G401.6 (cell line): ENCODE data around the gene AVEN.
"Not testable (repeated sequence)": the region's sequence is repeated elsewhere in the genome, so short reads cannot be mapped to it uniquely, and the experiment has no call there.

Experiments used
- FAIRE-seq: peaks from 2 replicates; lab custom pipeline; 2012; peaks lifted over from hg19 to GRCh38; lab: Jason Lieb, UNC

AVEN gene

DNA sequence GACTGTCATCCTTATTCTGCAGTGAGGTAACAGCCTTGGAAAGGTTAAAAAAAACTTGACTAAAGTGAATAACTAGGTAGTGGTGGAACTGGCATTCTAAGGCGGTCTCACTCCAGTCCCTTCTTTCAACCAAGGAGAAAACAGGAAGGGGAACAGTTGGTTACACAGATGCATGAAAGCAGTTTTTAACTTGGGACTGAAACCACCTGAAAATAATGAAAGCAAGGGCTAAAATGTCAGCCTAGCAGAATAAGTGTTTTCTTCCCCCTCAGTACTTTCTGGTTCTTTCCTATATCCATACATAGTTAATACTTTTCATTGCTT lies 748 bp upstream of the AVEN start:
- no peak for FAIRE-seq

GRCh38 chr15:34038023-34038870 lies 757 bp downstream of the AVEN start:
- FAIRE-seq: no peak

- FAIRE-seq: no peak
Measured at GRCh38 chr15:34031987-34032760, 6.8 kb downstream of the AVEN start.

GRCh38 chr15:34027606-34028005 lies 11.4 kb downstream of the AVEN start:
- no peak for FAIRE-seq

DNA sequence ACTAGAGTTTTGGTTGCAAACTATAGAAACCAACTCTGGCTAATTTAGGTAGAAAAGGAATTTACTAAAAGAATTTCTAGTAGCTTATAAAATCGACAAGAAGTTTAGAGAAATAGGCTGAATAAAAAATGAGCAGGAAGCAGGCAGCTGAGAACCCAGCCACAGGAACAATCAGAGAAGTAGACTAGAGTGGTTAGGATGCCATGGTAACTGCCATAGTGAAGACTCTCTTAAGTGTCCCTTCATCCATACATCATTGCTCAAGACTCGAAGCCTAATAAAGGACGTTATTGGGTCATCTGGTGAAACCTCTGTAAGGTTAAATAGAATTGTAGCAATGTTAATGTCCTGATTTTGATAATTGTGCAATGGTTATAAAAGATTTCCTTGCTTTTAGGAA lies 13.8 kb downstream of the AVEN start:
- FAIRE-seq: no peak

GRCh38 chr15:34023907-34024306 lies 15.1 kb downstream of the AVEN start:
- no peak for FAIRE-seq

DNA sequence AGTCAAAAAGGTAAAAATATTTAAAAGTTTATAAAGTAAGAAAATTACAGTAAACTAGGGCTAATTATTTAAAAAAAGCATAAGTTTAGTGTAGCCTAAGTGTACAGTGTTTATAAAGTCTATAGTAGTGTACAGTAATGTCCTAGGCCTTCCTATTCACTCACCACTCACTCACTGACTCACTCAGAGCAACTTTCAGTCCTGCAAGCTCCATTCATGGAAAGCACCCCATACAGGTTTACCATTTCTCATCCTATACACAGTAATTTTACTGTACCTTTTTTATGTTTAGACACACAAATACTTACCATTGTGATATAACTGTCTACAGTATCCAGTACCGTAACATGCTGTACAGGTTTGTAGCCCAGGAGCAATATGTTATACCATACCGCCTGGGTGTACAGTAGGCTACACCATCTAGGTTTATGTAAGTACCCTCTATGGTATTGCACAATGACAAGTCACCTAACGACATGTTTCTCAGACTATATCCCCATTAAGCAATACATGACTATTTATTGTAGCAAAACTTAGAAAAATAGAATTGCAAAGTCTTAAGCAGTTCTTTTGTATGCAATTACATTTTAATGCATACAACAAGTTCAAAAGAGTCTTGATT lies 19.5 kb downstream of the AVEN start:
- FAIRE-seq: no peak

- not testable (repeated sequence) for FAIRE-seq
Measured at GRCh38 chr15:34018738-34019137, 20.3 kb downstream of the AVEN start.

GRCh38 chr15:34018021-34018645 lies 20.9 kb downstream of the AVEN start:
- no peak for FAIRE-seq

DNA sequence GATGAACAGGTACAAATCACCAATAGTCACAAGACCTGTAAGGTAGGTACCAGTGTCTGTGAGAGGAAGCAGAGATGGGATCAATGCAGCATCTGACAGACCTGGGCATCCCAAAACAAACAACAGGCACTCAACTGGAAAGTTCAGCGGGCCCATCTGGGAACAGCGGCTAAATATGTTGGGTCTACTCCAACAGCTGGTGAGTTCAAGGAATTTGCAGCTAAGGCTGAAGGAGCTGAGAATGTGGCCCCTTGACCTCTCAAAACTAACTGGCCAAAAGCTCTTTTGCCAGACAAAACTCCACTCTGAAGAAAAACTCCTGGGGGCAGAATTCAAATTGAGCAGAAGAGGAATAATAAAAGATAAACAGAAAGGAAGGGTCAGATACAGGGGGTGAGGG lies 24.4 kb downstream of the AVEN start:
- no peak for FAIRE-seq

- FAIRE-seq: no peak
Measured at GRCh38 chr15:34013746-34014145, 25.3 kb downstream of the AVEN start.

DNA sequence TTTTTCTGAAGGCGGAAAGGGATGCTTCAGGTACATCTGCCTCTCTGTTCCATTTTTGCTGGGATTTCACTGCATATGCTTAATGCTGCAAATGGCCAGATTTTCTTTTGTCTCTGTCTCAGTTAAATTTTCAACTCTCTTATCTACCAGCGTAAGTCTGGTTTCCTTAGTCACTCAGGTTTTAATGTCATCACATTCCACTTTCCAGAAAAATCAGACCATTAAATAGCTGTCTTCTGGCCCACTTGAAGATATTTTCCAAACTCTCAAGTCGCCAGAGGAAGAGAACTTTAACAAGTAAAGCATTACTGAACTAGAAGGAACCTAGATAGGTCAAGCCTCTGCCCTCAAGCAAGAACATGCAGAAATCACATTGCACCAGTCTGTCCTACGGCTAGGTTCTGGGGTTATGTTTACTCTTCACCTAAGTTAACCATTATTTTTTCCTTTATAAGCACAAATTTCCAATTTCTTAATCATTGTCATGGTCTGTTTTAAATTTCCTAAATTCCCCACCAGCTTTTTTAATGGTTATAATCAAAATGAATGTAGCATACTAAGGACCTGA lies 26.5 kb downstream of the AVEN start:
- no peak for FAIRE-seq

- FAIRE-seq: no peak
Measured at GRCh38 chr15:34011481-34011880, 27.5 kb downstream of the AVEN start.

DNA sequence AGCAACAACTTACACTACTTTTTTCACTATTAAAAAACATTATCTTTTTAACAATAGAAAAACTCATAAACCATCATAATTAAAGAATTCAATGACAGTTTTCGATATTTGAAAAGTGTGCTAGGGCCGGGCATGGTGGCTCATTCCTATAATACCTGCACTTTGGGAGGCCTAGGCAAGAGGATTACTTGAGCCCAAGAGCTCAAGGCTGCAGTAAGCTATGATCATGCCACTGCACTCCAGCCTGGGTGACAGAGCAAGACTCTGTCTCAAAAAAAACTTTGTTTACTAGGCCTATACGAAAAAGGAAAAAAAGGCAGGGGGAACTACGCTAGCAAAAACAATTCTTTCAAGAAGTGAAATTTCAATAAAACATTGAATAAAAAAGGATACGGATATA lies 28.1 kb downstream of the AVEN start:
- FAIRE-seq: no peak

DNA sequence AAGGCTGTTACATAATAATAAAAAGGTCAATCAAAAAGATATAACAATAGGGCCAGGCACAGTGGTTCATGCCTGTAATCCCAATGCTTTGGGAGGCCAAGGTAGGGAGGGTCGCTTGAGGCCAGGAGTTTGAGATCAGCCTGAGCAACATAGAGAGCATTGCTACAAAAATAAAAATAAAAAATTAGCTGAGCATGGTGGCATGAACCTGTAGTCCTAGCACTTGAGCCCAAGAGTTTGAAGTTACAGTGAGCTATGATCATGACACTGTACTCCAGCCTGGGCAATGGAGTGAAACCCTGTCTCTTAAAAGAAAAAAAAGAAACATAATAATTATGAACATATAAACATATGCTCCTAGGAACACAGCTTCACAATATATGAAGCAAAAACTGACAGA lies 29.3 kb downstream of the AVEN start:
- no peak for FAIRE-seq

DNA sequence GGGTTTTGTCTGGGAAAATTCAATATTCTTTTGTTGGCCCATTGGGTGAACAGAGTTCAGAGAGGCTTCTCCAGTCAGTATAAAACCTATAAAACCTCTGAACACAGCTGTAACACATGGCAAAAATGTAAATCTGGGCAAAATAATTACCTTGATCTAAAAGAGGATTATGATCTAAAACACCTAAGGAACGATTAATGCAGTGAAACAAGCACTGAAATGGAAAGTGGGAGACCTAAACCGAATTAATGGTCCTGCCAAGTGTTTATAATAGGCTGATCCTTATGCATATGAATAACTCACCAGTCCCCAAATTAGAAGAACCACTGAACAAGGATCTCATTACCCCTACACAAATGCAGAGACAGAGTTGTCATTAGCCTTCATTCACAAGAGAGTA lies 32.6 kb downstream of the AVEN start:
- FAIRE-seq: no peak

GRCh38 chr15:34001536-34001935 lies 37.5 kb downstream of the AVEN start:
- no peak for FAIRE-seq

GRCh38 chr15:33995666-33996065 lies 43.3 kb downstream of the AVEN start:
- not testable (repeated sequence) for FAIRE-seq

GRCh38 chr15:33994005-33994615 lies 44.9 kb downstream of the AVEN start:
- FAIRE-seq: no peak

- FAIRE-seq: no peak
Measured at GRCh38 chr15:33988384-33988783, 50.6 kb downstream of the AVEN start.

DNA sequence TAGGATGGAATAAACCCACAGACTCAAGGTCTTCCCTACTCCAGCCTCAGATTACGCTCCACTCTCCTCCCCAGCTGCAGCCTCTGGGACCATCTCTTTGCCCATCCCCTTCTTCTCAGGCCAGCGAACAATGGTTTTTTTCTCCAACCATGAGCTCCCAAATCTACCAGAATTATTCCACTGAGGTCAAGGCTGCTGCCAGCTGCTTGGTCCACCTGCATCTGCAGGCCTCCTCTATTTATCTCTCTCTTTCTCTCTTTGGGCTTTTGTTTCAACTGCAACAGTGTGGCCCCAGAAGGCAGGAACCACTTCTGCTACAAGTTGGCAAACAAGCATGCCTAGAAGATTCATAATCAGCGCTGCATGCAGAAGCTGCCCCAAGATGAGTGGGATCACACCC lies 51.6 kb downstream of the AVEN start:
- no peak for FAIRE-seq

- no peak for FAIRE-seq
Measured at GRCh38 chr15:33985751-33986150, 53.3 kb downstream of the AVEN start.
